SK-N-SH (cell line): ENCODE data around the gene GUCD1. TPM values are rescaled to one million over a fixed set of nuclear protein-coding genes. Genes with fewer than 3 reads are reported as not detected.

Experiments
- CTCF ChIA-PET: fragments of 300-600, 350-600 bp; formaldehyde crosslinking; extraction: SDS; loops from one replicate; lab custom pipeline; 2021; lab: Yijun Ruan, JAX
- POLR2A ChIA-PET: fragments of 350-600 bp; sonication (Branson Sonifier 250); formaldehyde crosslinking; extraction: SDS; loops from one replicate; lab custom pipeline; 2020; ENCODE audit warnings: antibody characterized with exemption, inconsistent platforms; lab: Yijun Ruan, JAX
- DNase-seq: peaks from one replicate; pipeline ENCODE4 v3.0.0; 2012
- H2AFZ ChIP-seq: fragments of 200-600 bp; sonication (generic); 2 replicates; pipeline ENCODE4 v1.8.1; 2016; ENCODE audit warnings: antibody characterized with exemption, mild to moderate bottlenecking, low read depth
- H3F3A ChIP-seq: fragments of 200-600 bp; sonication (generic); replicated peaks from 2 replicates; pipeline ENCODE3; 2016; ENCODE audit warnings: antibody characterized with exemption, mild to moderate bottlenecking; ENCODE audit not compliant: insufficient read depth
- H3K27ac ChIP-seq, 2 experiments: fragments of 200-500 bp in 1 of 2; fragments of 200-600 bp in 1 of 2; sonication (Bioruptor generic) in 1 of 2; sonication (generic), shearing (Covaris generic) in 1 of 2; 2 replicates each; pipeline versions ENCODE4 v1.5.1 to v1.6.1; 2014 to 2016; ENCODE audit warnings: low read depth in 2 of 2, inconsistent platforms in 1 of 2, low read length in 1 of 2, mild to moderate bottlenecking in 1 of 2, mixed read lengths in 1 of 2
- H3K27me3 ChIP-seq: fragments of 200-600 bp; sonication (generic), shearing (Covaris generic); 2 replicates; pipeline ENCODE4 v1.6.1; 2016; ENCODE audit warnings: mixed run types; ENCODE audit not compliant: insufficient read depth
- H3K36me3 ChIP-seq, 2 experiments: fragments of 200-500 bp in 1 of 2; fragments of 200-600 bp in 1 of 2; sonication (Bioruptor generic) in 1 of 2; sonication (generic) in 1 of 2; replicated peaks in 1 of 2; 2 replicates each; pipeline versions ENCODE3 to v1.5.1; 2014 to 2016; ENCODE audit warnings: low read length in 1 of 2, mild to moderate bottlenecking in 1 of 2; ENCODE audit not compliant: insufficient read depth in 2 of 2, control insufficient read depth in 1 of 2
- H3K4me1 ChIP-seq, 2 experiments: fragments of 200-500 bp in 1 of 2; fragments of 200-600 bp in 1 of 2; sonication (Bioruptor generic) in 1 of 2; sonication (generic), shearing (Covaris generic) in 1 of 2; 2 replicates each; pipeline versions ENCODE4 v1.5.1 to v1.6.1; 2014 to 2016; ENCODE audit warnings: low read depth in 1 of 2, low read length in 1 of 2, mixed run types in 1 of 2; ENCODE audit not compliant: insufficient read depth in 2 of 2, control insufficient read depth in 1 of 2
- H3K4me2 ChIP-seq: fragments of 200-600 bp; sonication (generic), shearing (Covaris generic); 2 replicates; pipeline ENCODE4 v1.6.1; 2017; ENCODE audit warnings: mixed run types
- H3K4me3 ChIP-seq, 2 experiments: fragments of 200-500 bp in 1 of 2; fragments of 200-600 bp in 1 of 2; sonication (Bioruptor generic) in 1 of 2; sonication (generic), shearing (Covaris generic) in 1 of 2; 2 replicates each; pipeline versions ENCODE4 v1.5.1 to v1.8.1; 2014 to 2016; ENCODE audit warnings: low read depth in 2 of 2, inconsistent platforms in 1 of 2, low read length in 1 of 2, mild to moderate bottlenecking in 1 of 2, mixed read lengths in 1 of 2, moderate library complexity in 1 of 2
- H3K79me2 ChIP-seq: fragments of 200-600 bp; sonication (generic); 2 replicates; pipeline ENCODE4 v1.8.1; 2017; ENCODE audit warnings: mild to moderate bottlenecking; ENCODE audit not compliant: insufficient read depth
- H3K9ac ChIP-seq: fragments of 200-600 bp; sonication (generic); 2 replicates; pipeline ENCODE4 v1.6.1; 2017; ENCODE audit warnings: mixed run types
- H3K9me2 ChIP-seq: fragments of 200-600 bp; sonication (generic); 2 replicates; pipeline ENCODE4 v1.6.1; 2017; ENCODE audit warnings: mixed run types
- H3K9me3 ChIP-seq: fragments of 200-600 bp; sonication (generic); 2 replicates; pipeline ENCODE4 v1.6.1; 2017; ENCODE audit warnings: mixed run types, mild to moderate bottlenecking, moderate library complexity
- H4K20me1 ChIP-seq: fragments of 200-600 bp; sonication (generic); 2 replicates; pipeline ENCODE4 v1.6.1; 2017; ENCODE audit warnings: mild to moderate bottlenecking, mixed run types; ENCODE audit not compliant: insufficient read depth
- ELF1 ChIP-seq: IDR thresholded peaks from 2 replicates; pipeline ENCODE4 v1.4.0; 2012
- FOSL2 ChIP-seq: IDR thresholded peaks from 2 replicates; pipeline ENCODE4 v1.4.0; 2012; ENCODE audit warnings: low read depth, mild to moderate bottlenecking, moderate library complexity, borderline replicate concordance
- FOXJ3 ChIP-seq: sonication (generic); formaldehyde crosslinking; IDR thresholded peaks from 2 replicates; pipeline ENCODE4 v1.5.1; 2020; ENCODE audit warnings: mild to moderate bottlenecking, missing genetic modification reagents
- GABPA ChIP-seq: IDR thresholded peaks from 2 replicates; pipeline ENCODE4 v1.4.0; 2012; ENCODE audit warnings: low read depth, mild to moderate bottlenecking
- JUND ChIP-seq: IDR thresholded peaks from 2 replicates; pipeline ENCODE4 v1.4.0; 2012
- NFIC ChIP-seq: IDR thresholded peaks from 2 replicates; pipeline ENCODE4 v1.4.0; 2012; ENCODE audit warnings: borderline replicate concordance
- NRF1 ChIP-seq: IDR thresholded peaks from 2 replicates; pipeline ENCODE4 v1.6.1; 2012; ENCODE audit warnings: low read depth, mild to moderate bottlenecking, low read length
- PBX3 ChIP-seq: IDR thresholded peaks from 2 replicates; pipeline ENCODE4; 2012
- POLR2AphosphoS5 ChIP-seq: IDR thresholded peaks from 2 replicates; pipeline ENCODE4 v1.6.1; 2012; ENCODE audit warnings: low read depth, low read length
- RAD21 ChIP-seq: IDR thresholded peaks from 2 replicates; pipeline ENCODE4 v1.6.1; 2012; ENCODE audit warnings: mild to moderate bottlenecking, low read length
- SIN3A ChIP-seq: IDR thresholded peaks from 2 replicates; pipeline ENCODE4 v1.6.1; 2012; ENCODE audit warnings: low read depth, mild to moderate bottlenecking, low read length, moderate library complexity, borderline replicate concordance
- SMC3 ChIP-seq: IDR thresholded peaks from 2 replicates; pipeline ENCODE4 v1.6.1; 2012; ENCODE audit warnings: low read depth, low read length, improper control_type of control experiment
- USF2 ChIP-seq: fragments of 150-350 bp; IDR thresholded peaks from 2 replicates; pipeline ENCODE4 v1.6.1; 2017; ENCODE audit warnings: antibody characterized with exemption, low read length, low read depth, borderline replicate concordance
- WGBS: methylation state at CpG from one replicate; pipeline ENCODE4 v1.1.6; 2017; ENCODE audit warnings: low lambda C conversion rate; 5-methylcytosine and 5-hydroxymethylcytosine counted together
- polyA plus RNA-seq, 3 experiments: library from polyadenylated mRNA; depleted of rRNA; stranded (reverse); fragments of >200 nt; gene quantifications; 2 replicates each; pipeline ENCODE4 v1.2.3, GENCODE V29; 2012
- TF ChIP-seq, protein P1 (sequence below): IDR thresholded peaks from 2 replicates; pipeline ENCODE4 v1.4.0; 2012; ENCODE audit warnings: low read depth, borderline replicate concordance
- TF ChIP-seq, protein P2 (sequence below): fragments of 150-350 bp; IDR thresholded peaks from 2 replicates; pipeline ENCODE4 v1.6.1; 2016; ENCODE audit warnings: mild to moderate bottlenecking, low read depth, low read length

Gene GUCD1
- polyA plus RNA-seq, 1 of the 3 experiments (the other 2 are of a cell fraction), result 71.0 TPM

DNA sequence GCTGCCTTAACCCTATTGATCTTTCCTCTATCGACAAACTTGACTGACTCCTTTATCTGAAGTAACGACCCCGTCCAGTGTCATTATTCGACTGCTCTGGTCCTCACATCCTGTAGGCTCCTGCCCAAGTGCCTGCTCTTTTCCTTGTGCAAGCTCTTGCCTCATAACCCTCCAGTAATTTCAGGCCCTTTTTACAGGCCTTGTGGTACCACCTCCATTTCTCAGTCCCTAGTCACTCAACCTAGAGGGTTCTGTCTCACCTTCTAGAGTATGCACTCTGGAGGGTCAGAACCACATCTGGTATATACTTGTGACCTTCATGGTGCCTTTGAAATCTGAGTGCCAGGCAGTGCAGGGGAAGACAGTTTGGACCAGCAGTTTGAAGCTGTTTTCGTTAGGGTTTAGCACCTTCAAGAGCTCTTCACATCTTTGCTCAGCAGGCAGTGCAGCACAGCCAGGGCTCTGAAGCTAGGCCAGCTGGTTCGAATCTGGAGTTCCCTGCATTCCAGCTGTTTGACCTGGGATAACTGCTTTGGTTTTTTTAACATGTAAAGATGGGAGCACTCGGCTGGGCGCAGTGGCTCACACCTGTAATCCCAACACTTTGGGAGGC is 12.1 kb upstream of the GUCD1 start:
- H3K27ac ChIP-seq, result no peak overlapping the region; a peak in 1 of 4 replicates
- H3K27me3 ChIP-seq, result no peaks in the 10 kb centered on the region
- ChIA-PET POLR2A (no interaction called here), CTCF (no interaction called here)
- H3K4me2 ChIP-seq, result no peak overlapping the region
- 94% methylated on average over 6 of the region's 8 CpGs for WGBS
- H3K79me2 ChIP-seq, result peaks cover 80% of the 10 kb centered on the region
- no peaks in the 10 kb centered on the region for H3K9me3 ChIP-seq
- no peaks in the 10 kb centered on the region for H3K9me2 ChIP-seq
- peaks cover 55% of the 10 kb centered on the region for H4K20me1 ChIP-seq
- peaks cover 33 to 39% of the 10 kb centered on the region in 2 experiments for H3K36me3 ChIP-seq
- no peak overlapping the region for H3K4me3 ChIP-seq
- DNase-seq, result no peak
- peaks cover 0 to 12% of the 10 kb centered on the region in 2 experiments; a peak in 1 of 4 replicates for H3K4me1 ChIP-seq
- no peak for TF ChIP-seq FOXJ3 (CRISPR knock-in tag)
- TF ChIP-seq ELF1, result no peak
- TF ChIP-seq, protein P1, sequence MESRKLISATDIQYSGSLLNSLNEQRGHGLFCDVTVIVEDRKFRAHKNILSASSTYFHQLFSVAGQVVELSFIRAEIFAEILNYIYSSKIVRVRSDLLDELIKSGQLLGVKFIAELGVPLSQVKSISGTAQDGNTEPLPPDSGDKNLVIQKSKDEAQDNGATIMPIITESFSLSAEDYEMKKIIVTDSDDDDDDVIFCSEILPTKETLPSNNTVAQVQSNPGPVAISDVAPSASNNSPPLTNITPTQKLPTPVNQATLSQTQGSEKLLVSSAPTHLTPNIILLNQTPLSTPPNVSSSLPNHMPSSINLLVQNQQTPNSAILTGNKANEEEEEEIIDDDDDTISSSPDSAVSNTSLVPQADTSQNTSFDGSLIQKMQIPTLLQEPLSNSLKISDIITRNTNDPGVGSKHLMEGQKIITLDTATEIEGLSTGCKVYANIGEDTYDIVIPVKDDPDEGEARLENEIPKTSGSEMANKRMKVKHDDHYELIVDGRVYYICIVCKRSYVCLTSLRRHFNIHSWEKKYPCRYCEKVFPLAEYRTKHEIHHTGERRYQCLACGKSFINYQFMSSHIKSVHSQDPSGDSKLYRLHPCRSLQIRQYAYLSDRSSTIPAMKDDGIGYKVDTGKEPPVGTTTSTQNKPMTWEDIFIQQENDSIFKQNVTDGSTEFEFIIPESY, result no peak
- TF ChIP-seq POLR2AphosphoS5, result no peak
- TF ChIP-seq FOSL2, result no peak
- no peak for TF ChIP-seq USF2
- no peak for TF ChIP-seq NRF1
- TF ChIP-seq SIN3A, result no peak
- TF ChIP-seq, protein P2, sequence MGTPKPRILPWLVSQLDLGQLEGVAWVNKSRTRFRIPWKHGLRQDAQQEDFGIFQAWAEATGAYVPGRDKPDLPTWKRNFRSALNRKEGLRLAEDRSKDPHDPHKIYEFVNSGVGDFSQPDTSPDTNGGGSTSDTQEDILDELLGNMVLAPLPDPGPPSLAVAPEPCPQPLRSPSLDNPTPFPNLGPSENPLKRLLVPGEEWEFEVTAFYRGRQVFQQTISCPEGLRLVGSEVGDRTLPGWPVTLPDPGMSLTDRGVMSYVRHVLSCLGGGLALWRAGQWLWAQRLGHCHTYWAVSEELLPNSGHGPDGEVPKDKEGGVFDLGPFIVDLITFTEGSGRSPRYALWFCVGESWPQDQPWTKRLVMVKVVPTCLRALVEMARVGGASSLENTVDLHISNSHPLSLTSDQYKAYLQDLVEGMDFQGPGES, result no peak
- TF ChIP-seq NFIC, result no peak
- no peak for TF ChIP-seq SMC3
- no peak for TF ChIP-seq GABPA
- no peak for TF ChIP-seq PBX3
- no peak for TF ChIP-seq JUND
- TF ChIP-seq RAD21, result no peak
- H2AFZ ChIP-seq, result no peak overlapping the region
- no peak overlapping the region for H3K9ac ChIP-seq
- H3F3A ChIP-seq, result no peaks in the 10 kb centered on the region
